K562 (cell line): ENCODE results near the gene TIMM50. TPM values are rescaled to one million over a fixed set of nuclear protein-coding genes. Genes with fewer than 3 reads are reported as not detected.
A peak's percentile ranks its signal among the peaks of the same experiment; 100 is the strongest.

Source experiments
- ATF7 ChIP-seq: fragments of 450-650 bp; IDR thresholded peaks from 2 replicates; pipeline ENCODE4 v1.7.1; 2014; ENCODE audit warnings: mild to moderate bottlenecking, moderate library complexity
- CBFB ChIP-seq: sonication (generic); formaldehyde crosslinking; IDR thresholded peaks from 2 replicates; pipeline ENCODE4 v1.4.0; 2020; ENCODE audit warnings: mild to moderate bottlenecking, missing genetic modification reagents
- EP300 ChIP-seq: IDR thresholded peaks from 2 replicates; pipeline ENCODE4 v1.6.1; 2012; ENCODE audit warnings: low read length, improper control_type of control experiment
- FOXK1 ChIP-seq: sonication (generic); formaldehyde crosslinking; IDR thresholded peaks from 2 replicates; pipeline ENCODE4 v1.8.0; 2022; ENCODE audit warnings: missing genetic modification reagents, mild to moderate bottlenecking, borderline replicate concordance
- FOXM1 ChIP-seq, 2 experiments: fragments of 450-650 bp in 1 of 2; sonication (generic) in 1 of 2; formaldehyde crosslinking in 1 of 2; IDR thresholded peaks; 2 replicates each; pipeline versions ENCODE4 v1.6.1 to v1.9.0; 2017 to 2022; ENCODE audit warnings: low read depth in 2 of 2, mild to moderate bottlenecking in 2 of 2, missing genetic modification reagents in 1 of 2, moderate library complexity in 1 of 2
- HNRNPLL ChIP-seq: fragments of 200-400 bp; formaldehyde crosslinking; IDR thresholded peaks from 2 replicates; pipeline ENCODE4 v1.6.1; 2017; ENCODE audit warnings: low read length, low read depth, mild to moderate bottlenecking; ENCODE audit not compliant: poor library complexity, severe bottlenecking
- NEUROD1 ChIP-seq: fragments of 150-350 bp; IDR thresholded peaks from 2 replicates; pipeline ENCODE4 v1.6.1; 2014; ENCODE audit warnings: borderline replicate concordance, low read length, low read depth; ENCODE audit not compliant: partially characterized antibody
- ZZZ3 ChIP-seq: fragments of 450-650 bp; IDR thresholded peaks from 2 replicates; pipeline ENCODE4 v1.6.1; 2016; ENCODE audit warnings: antibody characterized with exemption, mild to moderate bottlenecking, moderate library complexity
- polyA plus RNA-seq, 8 experiments: library from polyadenylated mRNA; depleted of rRNA in 4 of 8; stranded (reverse) in 5 of 8; unstranded in 3 of 8; fragments of >200 nt; fragmentation: Nextera tagmentation in 2 of 8; fragmentation: Illumina TruSeq in 1 of 8; extraction: Ambion mirVana in 2 of 8; extraction: Trizol in 1 of 8; gene quantifications; 2 replicates each; pipeline versions ENCODE4 v1.2.1 to v1.2.3, GENCODE V29; 2011 to 2014; ENCODE audit warnings: inconsistent platforms in 1 of 8, missing spikeins in 1 of 8
- total RNA-seq, 7 experiments: library from RNA; depleted of rRNA in 6 of 7; stranded (reverse); fragments of >200 nt in 6 of 7; fragmentation: Illumina TruSeq in 2 of 7; extraction: Trizol in 2 of 7; gene quantifications; 2 replicates each; pipeline versions ENCODE4 v1.2.1 to v1.2.3, GENCODE V29; 2011 to 2021; ENCODE audit warnings: low replicate concordance in 1 of 7
- TF ChIP-seq, protein P1 (sequence below): fragments of 250-450 bp; sonication (Bioruptor Pico); IDR thresholded peaks from 2 replicates; pipeline ENCODE4 v1.8.0; 2021; ENCODE audit warnings: mild to moderate bottlenecking, moderate library complexity
- TF ChIP-seq, protein P2 (sequence below): fragments of 250-450 bp; sonication (Bioruptor Pico); IDR thresholded peaks from 2 replicates; pipeline ENCODE4 v1.8.0; 2021; ENCODE audit warnings: borderline replicate concordance, mild to moderate bottlenecking, moderate library complexity; ENCODE audit not compliant: poor library complexity, severe bottlenecking
- TF ChIP-seq, protein P3 (sequence below): fragments of 450-650 bp; conservative IDR thresholded peaks from 2 replicates; pipeline ENCODE4 v1.6.1; 2016; ENCODE audit warnings: missing genetic modification characterization, low read depth, mild to moderate bottlenecking, missing compliant biosample characterization, moderate library complexity
- TF ChIP-seq, protein P4 (sequence below): fragments of 450-650 bp; formaldehyde crosslinking; conservative IDR thresholded peaks from 2 replicates; pipeline ENCODE4 v1.4.0; 2022; ENCODE audit warnings: mild to moderate bottlenecking, missing genetic modification characterization

The TIMM50 gene
- total and polyA plus RNA-seq, 9 of the 15 experiments (the other 6 are each of a cell fraction or from before 2014, with no cell fraction given): 28.3 to 221 (median 170) TPM

DNA sequence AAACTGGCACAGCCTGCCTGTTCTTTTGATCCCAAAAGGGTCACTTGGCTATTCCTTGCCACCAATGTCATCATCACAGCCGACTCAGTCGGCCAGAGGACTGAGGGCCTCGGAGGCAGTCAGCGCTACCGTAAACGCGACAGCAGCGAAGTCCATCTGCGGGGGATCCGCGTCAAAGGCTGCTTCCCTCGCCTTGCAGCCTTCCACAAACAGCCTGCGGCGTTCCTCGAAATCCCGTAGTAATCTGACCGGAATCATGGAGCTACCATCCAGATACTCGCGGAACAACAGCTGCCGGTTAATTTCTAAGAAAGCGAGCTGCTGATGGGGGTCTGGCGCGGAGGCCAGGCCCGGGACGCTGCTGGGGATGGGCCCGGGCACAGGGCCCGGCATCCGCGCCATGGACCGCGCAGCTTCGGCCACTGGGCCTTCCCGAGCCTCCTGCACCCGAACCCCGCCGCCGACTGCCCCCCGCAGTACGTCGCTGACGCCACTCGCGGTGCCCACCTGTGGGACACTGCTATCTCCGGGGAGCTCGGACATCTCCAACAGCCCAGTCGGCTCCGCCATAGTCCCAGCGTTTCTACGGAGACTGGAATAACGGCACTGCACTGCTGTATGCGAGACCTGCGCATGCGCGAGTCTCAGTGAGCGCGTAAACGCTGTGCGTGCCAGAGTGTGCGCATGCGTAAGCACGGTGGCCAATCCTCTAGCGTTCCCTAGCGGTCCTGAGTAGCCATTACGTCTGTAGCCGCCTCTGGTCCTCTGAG is 51.8 kb downstream of the TIMM50 start, which contains the start of gene EID2B (continued):
- TF ChIP-seq, protein P1, sequence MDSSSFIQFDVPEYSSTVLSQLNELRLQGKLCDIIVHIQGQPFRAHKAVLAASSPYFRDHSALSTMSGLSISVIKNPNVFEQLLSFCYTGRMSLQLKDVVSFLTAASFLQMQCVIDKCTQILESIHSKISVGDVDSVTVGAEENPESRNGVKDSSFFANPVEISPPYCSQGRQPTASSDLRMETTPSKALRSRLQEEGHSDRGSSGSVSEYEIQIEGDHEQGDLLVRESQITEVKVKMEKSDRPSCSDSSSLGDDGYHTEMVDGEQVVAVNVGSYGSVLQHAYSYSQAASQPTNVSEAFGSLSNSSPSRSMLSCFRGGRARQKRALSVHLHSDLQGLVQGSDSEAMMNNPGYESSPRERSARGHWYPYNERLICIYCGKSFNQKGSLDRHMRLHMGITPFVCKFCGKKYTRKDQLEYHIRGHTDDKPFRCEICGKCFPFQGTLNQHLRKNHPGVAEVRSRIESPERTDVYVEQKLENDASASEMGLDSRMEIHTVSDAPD (CRISPR knock-in tag): no peak
- no peak for TF ChIP-seq ZZZ3
- TF ChIP-seq NEUROD1: no peak
- TF ChIP-seq HNRNPLL: peak; percentile 79
- no peak for TF ChIP-seq FOXM1 (IDR thresholded peaks at IDR 0.05; ENCODE audit: low read depth)
- no peak for TF ChIP-seq FOXM1 (CRISPR knock-in tag; IDR thresholded peaks at IDR 0.05; ENCODE audit: low read depth)
- TF ChIP-seq, protein P2, sequence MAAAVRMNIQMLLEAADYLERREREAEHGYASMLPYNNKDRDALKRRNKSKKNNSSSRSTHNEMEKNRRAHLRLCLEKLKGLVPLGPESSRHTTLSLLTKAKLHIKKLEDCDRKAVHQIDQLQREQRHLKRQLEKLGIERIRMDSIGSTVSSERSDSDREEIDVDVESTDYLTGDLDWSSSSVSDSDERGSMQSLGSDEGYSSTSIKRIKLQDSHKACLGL (CRISPR knock-in tag): peak; percentile 19
- no peak for TF ChIP-seq FOXK1 (CRISPR knock-in tag)
- TF ChIP-seq, protein P3, sequence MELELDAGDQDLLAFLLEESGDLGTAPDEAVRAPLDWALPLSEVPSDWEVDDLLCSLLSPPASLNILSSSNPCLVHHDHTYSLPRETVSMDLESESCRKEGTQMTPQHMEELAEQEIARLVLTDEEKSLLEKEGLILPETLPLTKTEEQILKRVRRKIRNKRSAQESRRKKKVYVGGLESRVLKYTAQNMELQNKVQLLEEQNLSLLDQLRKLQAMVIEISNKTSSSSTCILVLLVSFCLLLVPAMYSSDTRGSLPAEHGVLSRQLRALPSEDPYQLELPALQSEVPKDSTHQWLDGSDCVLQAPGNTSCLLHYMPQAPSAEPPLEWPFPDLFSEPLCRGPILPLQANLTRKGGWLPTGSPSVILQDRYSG (tag): no peak
- no peak for TF ChIP-seq CBFB (CRISPR knock-in tag)
- peak; percentile 24; the same call in 1 of the 2 replicates for TF ChIP-seq EP300
- peak; percentile 85 for TF ChIP-seq ATF7
- TF ChIP-seq, protein P4, sequence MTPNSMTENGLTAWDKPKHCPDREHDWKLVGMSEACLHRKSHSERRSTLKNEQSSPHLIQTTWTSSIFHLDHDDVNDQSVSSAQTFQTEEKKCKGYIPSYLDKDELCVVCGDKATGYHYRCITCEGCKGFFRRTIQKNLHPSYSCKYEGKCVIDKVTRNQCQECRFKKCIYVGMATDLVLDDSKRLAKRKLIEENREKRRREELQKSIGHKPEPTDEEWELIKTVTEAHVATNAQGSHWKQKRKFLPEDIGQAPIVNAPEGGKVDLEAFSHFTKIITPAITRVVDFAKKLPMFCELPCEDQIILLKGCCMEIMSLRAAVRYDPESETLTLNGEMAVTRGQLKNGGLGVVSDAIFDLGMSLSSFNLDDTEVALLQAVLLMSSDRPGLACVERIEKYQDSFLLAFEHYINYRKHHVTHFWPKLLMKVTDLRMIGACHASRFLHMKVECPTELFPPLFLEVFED (CRISPR knock-in tag): no peak
